PC-3 (cell line): ENCODE data around the gene TM4SF4. TPM values are rescaled to one million over a fixed set of nuclear protein-coding genes. Genes with fewer than 3 reads are reported as not detected.

Experiments
- ATAC-seq: fragments of 200-7000 bp; cut with Tn5 transposase; 2 replicates; pipeline ENCODE4 v1.9.1; 2020; ENCODE audit warnings: mild to moderate bottlenecking, moderate library complexity
- BruUV-seq: library from RNA; stranded (reverse); fragments of 400-500 nt; replicated peaks from 2 replicates; lab custom pipeline; 2021; lab: Mats Ljungman, UMichigan
- CTCF ChIA-PET: fragments of 300-600 bp; sonication (Branson Sonifier 250); formaldehyde crosslinking; loops from one replicate; lab custom pipeline; 2022; ENCODE audit warnings: antibody characterized with exemption; lab: Charles Lee
- POLR2A ChIA-PET: fragments of 300-600 bp; sonication (Branson Sonifier 250); formaldehyde crosslinking; loops from one replicate; lab custom pipeline; 2022; ENCODE audit warnings: antibody characterized with exemption; ENCODE audit not compliant: unreplicated experiment; lab: Charles Lee
- DNase-seq: peaks from one replicate; pipeline ENCODE4 v3.0.0-alpha.2; 2015
- H2AFZ ChIP-seq: fragments of 300-600 bp; sonication (generic); 2 replicates; pipeline ENCODE4 v1.6.0; 2016; ENCODE audit warnings: antibody characterized with exemption, low read length
- H3F3A ChIP-seq: fragments of 300-600 bp; sonication (generic); one replicate; pipeline ENCODE4 v1.6.0; 2017; ENCODE audit warnings: antibody characterized with exemption, low read length, control low read depth, mild to moderate bottlenecking; ENCODE audit not compliant: unreplicated experiment
- H3K27ac ChIP-seq: fragments of 300-600 bp; sonication (generic); 2 replicates; pipeline ENCODE4 v1.5.1; 2016; ENCODE audit warnings: mild to moderate bottlenecking, low read length
- H3K27me3 ChIP-seq: fragments of 300-600 bp; sonication (generic); 2 replicates; pipeline ENCODE4 v1.6.1; 2016; ENCODE audit warnings: low read length, mixed read lengths
- H3K36me3 ChIP-seq: fragments of 300-600 bp; sonication (generic); 2 replicates; pipeline ENCODE4 v1.6.1; 2016; ENCODE audit warnings: low read depth, mixed run types, low read length, mixed read lengths
- H3K4me1 ChIP-seq: fragments of 300-600 bp; sonication (generic); 2 replicates; pipeline ENCODE4 v1.5.1; 2016; ENCODE audit warnings: low read length; ENCODE audit not compliant: insufficient read depth
- H3K4me2 ChIP-seq: fragments of 300-600 bp; sonication (generic); 2 replicates; pipeline ENCODE4 v1.6.0; 2016; ENCODE audit warnings: low read length
- H3K4me3 ChIP-seq: fragments of 300-600 bp; sonication (generic); 2 replicates; pipeline ENCODE4 v1.5.1; 2016; ENCODE audit warnings: mild to moderate bottlenecking, low read length, mixed read lengths
- H3K79me2 ChIP-seq: fragments of 300-600 bp; sonication (generic); 2 replicates; pipeline ENCODE4 v1.6.1; 2017; ENCODE audit warnings: low read length, mixed read lengths
- H3K9ac ChIP-seq: fragments of 300-600 bp; sonication (generic); 2 replicates; pipeline ENCODE4 v1.6.0; 2016; ENCODE audit warnings: mild to moderate bottlenecking, low read length
- H3K9me2 ChIP-seq: fragments of 300-600 bp; sonication (generic); replicated peaks from 2 replicates; pipeline ENCODE4 v1.6.1; 2016; ENCODE audit warnings: mixed run types, low read length, mixed read lengths
- H3K9me3 ChIP-seq: fragments of 300-600 bp; sonication (generic); 2 replicates; pipeline ENCODE4 v1.6.1; 2016; ENCODE audit warnings: low read length, mixed read lengths
- H4K20me1 ChIP-seq: fragments of 300-600 bp; sonication (generic); 2 replicates; pipeline ENCODE4 v1.6.1; 2016; ENCODE audit warnings: low read length, mixed read lengths
- EZH2 ChIP-seq: fragments of 300-600 bp; sonication (generic); IDR thresholded peaks from one replicate; pipeline ENCODE4 v1.6.1; 2017; ENCODE audit warnings: antibody characterized with exemption, mild to moderate bottlenecking, low read length; ENCODE audit not compliant: unreplicated experiment
- EZH2phosphoT487 ChIP-seq: fragments of 300-600 bp; sonication (generic); IDR thresholded peaks from 2 replicates; pipeline ENCODE4 v1.6.1; 2018; ENCODE audit warnings: mild to moderate bottlenecking, antibody characterized with exemption, low read length, borderline replicate concordance
- intact Hi-C: fragments of 100-400 bp; cut with micrococcal nuclease; formaldehyde crosslinking; loops from 2 replicates; pipeline ENCODE4 v1.9.0; 2023
- total RNA-seq: library from RNA; depleted of rRNA; stranded (reverse); fragments of >200 nt; gene quantifications from 2 replicates; pipeline ENCODE4 v1.2.3, GENCODE V29; 2014
- TF ChIP-seq, protein P1 (sequence below): fragments of 300-600 bp; sonication (generic); conservative IDR thresholded peaks from 2 replicates; pipeline ENCODE4 v1.5.1; 2017; ENCODE audit warnings: antibody characterized with exemption, low read depth, mild to moderate bottlenecking, low read length

Gene TM4SF4
- total RNA-seq, 1 experiment from 2014 or later, result 0.40 TPM

DNA sequence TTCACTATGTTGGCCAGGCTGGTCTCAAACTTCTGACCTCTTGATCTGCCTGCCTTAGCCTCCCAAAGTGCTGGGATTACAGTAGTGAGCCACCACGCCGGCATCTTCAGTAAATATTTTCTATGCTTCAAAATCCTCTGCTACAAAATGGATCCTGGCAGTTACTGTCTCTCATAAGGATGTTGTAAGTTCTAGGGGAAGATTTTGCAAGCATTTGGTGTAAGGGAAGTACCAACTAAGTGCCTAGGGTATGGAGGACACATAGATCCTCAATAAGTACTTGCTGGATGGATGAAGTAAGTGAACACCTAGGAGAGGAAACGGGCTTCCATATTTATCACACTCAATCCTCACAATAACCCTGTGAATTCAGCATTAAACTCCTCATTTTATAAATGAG is 6.6 kb downstream of the TM4SF4 start:
- Histone ChIP-seq H3K4me3 (no peak overlapping the region), H3K9me2 (no peaks in the 10 kb centered on the region), H3F3A (no peaks in the 10 kb centered on the region), H3K36me3 (no peaks in the 10 kb centered on the region), H3K27me3 (no peaks in the 10 kb centered on the region), H3K9me3 (no peaks in the 10 kb centered on the region), H2AFZ (no peak overlapping the region), H3K79me2 (no peaks in the 10 kb centered on the region), H3K4me1 (peaks cover 17% of the 10 kb centered on the region), H3K4me2 (no peak overlapping the region), H3K27ac (no peak overlapping the region), H3K9ac (no peak overlapping the region), H4K20me1 (no peaks in the 10 kb centered on the region)
- POLR2A ChIA-PET, result no interaction called here
- no TSS peak for BruUV-seq
- DNase-seq (no peak), ATAC-seq (no peak)
- CTCF ChIA-PET, result interaction anchor here (0.7 to 1.0 kb wide), 2 partner anchors 129 to 170 kb away, joined by 3 to 5 read pairs; no protein-coding TSS in a partner anchor
- intact Hi-C loops, result no loop called here
- TF ChIP-seq EZH2phosphoT487 (no peak), EZH2 (no peak)
- TF ChIP-seq, protein P1, sequence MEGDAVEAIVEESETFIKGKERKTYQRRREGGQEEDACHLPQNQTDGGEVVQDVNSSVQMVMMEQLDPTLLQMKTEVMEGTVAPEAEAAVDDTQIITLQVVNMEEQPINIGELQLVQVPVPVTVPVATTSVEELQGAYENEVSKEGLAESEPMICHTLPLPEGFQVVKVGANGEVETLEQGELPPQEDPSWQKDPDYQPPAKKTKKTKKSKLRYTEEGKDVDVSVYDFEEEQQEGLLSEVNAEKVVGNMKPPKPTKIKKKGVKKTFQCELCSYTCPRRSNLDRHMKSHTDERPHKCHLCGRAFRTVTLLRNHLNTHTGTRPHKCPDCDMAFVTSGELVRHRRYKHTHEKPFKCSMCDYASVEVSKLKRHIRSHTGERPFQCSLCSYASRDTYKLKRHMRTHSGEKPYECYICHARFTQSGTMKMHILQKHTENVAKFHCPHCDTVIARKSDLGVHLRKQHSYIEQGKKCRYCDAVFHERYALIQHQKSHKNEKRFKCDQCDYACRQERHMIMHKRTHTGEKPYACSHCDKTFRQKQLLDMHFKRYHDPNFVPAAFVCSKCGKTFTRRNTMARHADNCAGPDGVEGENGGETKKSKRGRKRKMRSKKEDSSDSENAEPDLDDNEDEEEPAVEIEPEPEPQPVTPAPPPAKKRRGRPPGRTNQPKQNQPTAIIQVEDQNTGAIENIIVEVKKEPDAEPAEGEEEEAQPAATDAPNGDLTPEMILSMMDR, result no peak

DNA sequence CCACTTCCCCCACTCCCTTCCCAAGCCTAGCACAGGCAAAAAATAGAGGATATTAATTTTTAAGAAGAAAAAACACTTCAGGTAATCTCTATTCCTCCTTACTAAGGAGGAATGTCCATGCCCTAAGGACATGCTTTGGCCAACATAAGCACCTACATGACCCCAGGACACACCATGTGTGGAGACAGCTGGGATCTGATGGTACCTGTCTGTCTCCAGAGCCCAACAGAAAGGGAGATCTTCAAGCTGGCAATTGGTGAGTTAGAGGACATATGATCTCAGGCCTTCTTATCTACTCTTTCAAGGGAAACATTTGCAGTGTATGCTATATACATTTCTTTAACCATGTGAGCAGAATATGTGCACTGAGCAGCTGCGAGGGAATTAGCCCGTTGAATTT is 7.0 kb downstream of the TM4SF4 start:
- no peak overlapping the region for H3K27ac ChIP-seq

DNA sequence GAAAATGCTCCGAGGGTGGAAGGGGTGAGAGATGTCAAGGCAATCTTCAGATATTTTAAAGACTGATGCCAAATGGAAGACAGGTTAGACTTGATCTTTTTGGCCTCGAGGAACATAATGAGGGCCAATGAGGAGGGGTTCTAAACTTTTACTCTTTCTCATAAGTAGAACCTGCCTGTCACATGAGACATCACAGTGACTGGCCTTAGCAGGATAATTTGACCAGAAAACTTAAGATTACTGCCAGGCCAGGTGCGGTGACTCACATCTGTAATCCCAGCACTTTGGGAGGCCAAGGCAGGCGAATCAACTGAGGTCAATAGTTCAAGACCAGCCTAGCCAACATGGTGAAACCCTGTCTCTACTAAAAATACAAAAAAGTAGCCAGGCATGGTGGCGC is 12.2 kb downstream of the TM4SF4 start:
- intact Hi-C loops, result no loop called here
- H3F3A ChIP-seq, result no peaks in the 10 kb centered on the region
- no peak overlapping the region for H2AFZ ChIP-seq
- no peaks in the 10 kb centered on the region for H4K20me1 ChIP-seq
- POLR2A ChIA-PET, result no interaction called here
- no peak for TF ChIP-seq EZH2
- TF ChIP-seq EZH2phosphoT487, result no peak
- TF ChIP-seq, protein P1, result no peak
- BruUV-seq, result no TSS peak
- no peaks in the 10 kb centered on the region for H3K79me2 ChIP-seq
- CTCF ChIA-PET, result no interaction called here
- no peaks in the 10 kb centered on the region for H3K27me3 ChIP-seq
- H3K9me3 ChIP-seq, result no peaks in the 10 kb centered on the region
- H3K36me3 ChIP-seq, result no peaks in the 10 kb centered on the region
- no peaks in the 10 kb centered on the region for H3K9me2 ChIP-seq
- no peak overlapping the region for H3K27ac ChIP-seq
- ATAC-seq (no peak), DNase-seq (peak; percentile 45)
- no peak overlapping the region for H3K4me2 ChIP-seq
- H3K4me1 ChIP-seq, result no peaks in the 10 kb centered on the region
- H3K4me3 ChIP-seq, result no peak overlapping the region
- H3K9ac ChIP-seq, result no peak overlapping the region

More for the DNA sequence above, 7.0 kb downstream of the TM4SF4 start:
- ChIA-PET CTCF (no interaction called here), POLR2A (no interaction called here)
- Histone ChIP-seq H3K4me3 (no peak overlapping the region), H3K36me3 (no peaks in the 10 kb centered on the region), H3K79me2 (no peaks in the 10 kb centered on the region), H3K27me3 (no peaks in the 10 kb centered on the region), H3K9me3 (no peaks in the 10 kb centered on the region), H3K9me2 (no peaks in the 10 kb centered on the region), H3K4me1 (peaks cover 17% of the 10 kb centered on the region), H3K9ac (no peak overlapping the region), H4K20me1 (no peaks in the 10 kb centered on the region), H3K4me2 (no peak overlapping the region), H3F3A (no peaks in the 10 kb centered on the region), H2AFZ (no peak overlapping the region)
- DNase-seq, result no peak
- no TSS peak for BruUV-seq
- intact Hi-C loops, result no loop called here
- TF ChIP-seq EZH2, result no peak
- TF ChIP-seq, protein P1, result no peak
- TF ChIP-seq EZH2phosphoT487, result no peak
- no peak for ATAC-seq
